Measurements from ENCODE around the gene CNTN1. TPM values are rescaled to one million over a fixed set of nuclear protein-coding genes. Genes with fewer than 3 reads are reported as not detected.

CNTN1 gene
- total and polyA plus RNA-seq, 2 of the 8 experiments (the other 6 are each of a cell fraction or from before 2014, with no cell fraction given), result 7.2 to 21.8 TPM

DNA sequence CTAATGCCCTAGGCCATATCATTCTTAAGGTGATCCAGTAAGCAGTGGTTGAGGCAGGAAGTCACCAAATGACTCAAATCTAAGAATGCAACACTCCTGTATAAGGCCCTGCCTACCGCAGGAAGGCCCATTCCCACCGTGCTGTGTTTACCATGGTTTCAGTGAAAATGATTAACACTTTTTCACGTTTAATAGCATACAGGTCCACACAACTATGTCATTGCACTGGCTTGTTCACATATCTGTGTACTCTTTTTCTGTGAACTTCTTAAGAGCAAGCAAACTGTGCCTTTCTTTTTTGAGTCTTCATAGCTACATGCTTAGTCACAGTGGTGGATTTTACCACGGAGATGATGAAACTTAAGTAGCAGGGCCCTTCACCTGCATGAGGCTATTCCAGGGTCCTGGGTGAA, 214.9 kb downstream of the CNTN1 start:
- Histone ChIP-seq H3K4ac (replicated peaks; ENCODE audit: insufficient read length, low read depth, low read length) (no peak overlapping the region), H4K91ac (replicated peaks; ENCODE audit: insufficient read length, low read length) (no peak overlapping the region), H2BK120ac (replicated peaks; ENCODE audit: low read depth, low read length) (no peak overlapping the region), H3K23ac (ENCODE audit: insufficient read length) (no peak overlapping the region), H4K5ac (ENCODE audit: insufficient read length, low read depth, low read length) (no peak overlapping the region), H4K8ac (ENCODE audit: extremely low read depth, insufficient read depth, low read length) (no peak overlapping the region), H3K79me2 (ENCODE audit: control insufficient read depth in 1 of 2, insufficient read depth in 2 of 2, low read length in 2 of 2) (no peaks in the 10 kb centered on the region), H3K14ac (ENCODE audit: insufficient read length) (no peak overlapping the region), H2AFZ (ENCODE audit: low read length) (no peak overlapping the region), H3K9me3 (ENCODE audit: insufficient read depth in 2 of 2, low read depth in 1 of 2, low read length in 1 of 2) (no peaks in the 10 kb centered on the region), H3K23me2 (ENCODE audit: low read depth, low read length) (no peaks in the 10 kb centered on the region), H3K4me2 (ENCODE audit: insufficient read depth in 1 of 2, low read depth in 2 of 2, low read length in 2 of 2) (no peak overlapping the region), H3K27me3 (replicated peaks in 1 of 4; ENCODE audit: control insufficient read depth in 3 of 4, extremely low read depth in 1 of 4, insufficient read depth in 3 of 4, low read length in 3 of 4) (no peaks in the 10 kb centered on the region), H3K9ac (replicated peaks in 1 of 4; ENCODE audit: extremely low read depth in 1 of 4, low read depth in 3 of 4, low read length in 3 of 4) (no peak overlapping the region), H4K20me1 (replicated peaks in 1 of 2; ENCODE audit: control insufficient read depth in 1 of 2, insufficient read depth in 2 of 2, low read length in 2 of 2) (no peaks in the 10 kb centered on the region), H3K36me3 (ENCODE audit: control insufficient read depth in 2 of 4, insufficient read depth in 4 of 4, low read length in 3 of 4) (no peaks in the 10 kb centered on the region), H3K4me3 (ENCODE audit: extremely low read depth in 1 of 4, insufficient read depth in 2 of 4, low read depth in 3 of 4, low read length in 4 of 4) (no peak overlapping the region), H3K4me1 (replicated peaks in 1 of 4; ENCODE audit: control insufficient read depth in 3 of 4, insufficient read depth in 4 of 4, low read length in 3 of 4) (peaks cover 0 to 2% (median 0%) of the 10 kb centered on the region in 4 experiments; a peak in 1 of 7 replicates), H3K56ac (replicated peaks; ENCODE audit: insufficient read length, low read depth, low read length) (no peak overlapping the region), H2BK5ac (ENCODE audit: low read depth, low read length) (no peak overlapping the region), H2AK5ac (ENCODE audit: low read depth, low read length) (no peak overlapping the region), H3K27ac (ENCODE audit: low read depth, low read length) (no peak overlapping the region), H2BK20ac (ENCODE audit: low read length) (no peak overlapping the region), H2BK12ac (ENCODE audit: low read depth, low read length) (no peak overlapping the region), H3K79me1 (ENCODE audit: low read depth, low read length) (no peaks in the 10 kb centered on the region), H3K18ac (ENCODE audit: extremely low read depth, low read length) (no peak overlapping the region), H2BK15ac (ENCODE audit: low read length) (no peak overlapping the region)
- ChIA-PET CTCF (ENCODE audit: partially characterized antibody) (no interaction called here), POLR2A (ENCODE audit: partially characterized antibody) (no interaction called here)
- no peak for DNase-seq (ENCODE audit: low read depth in 1 of 2, low spot score in 2 of 2)
- WGBS, 2 experiments (ENCODE audit: extremely low coverage in 1 of 2, insufficient coverage in 1 of 2, insufficient read length in 1 of 2, insufficient replicate concordance in 2 of 2, low coverage in 1 of 2, low lambda C conversion rate in 2 of 2, missing lambda C conversion rate in 1 of 2), result 84% methylated on average over 4 of the region's 4 CpGs; no CpG with 5 or more reads in 1 of the 2 experiments
- no peak for FAIRE-seq
- TF ChIP-seq TAF1 (IDR thresholded peaks at IDR 0.05; ENCODE audit: low read depth, low read length), result no peak
- no peak for TF ChIP-seq HDAC6 (IDR thresholded peaks at IDR 0.05; ENCODE audit: low read depth, low read length)
- TF ChIP-seq, protein P1, sequence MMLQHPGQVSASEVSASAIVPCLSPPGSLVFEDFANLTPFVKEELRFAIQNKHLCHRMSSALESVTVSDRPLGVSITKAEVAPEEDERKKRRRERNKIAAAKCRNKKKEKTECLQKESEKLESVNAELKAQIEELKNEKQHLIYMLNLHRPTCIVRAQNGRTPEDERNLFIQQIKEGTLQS (IDR thresholded peaks at IDR 0.05; ENCODE audit: insufficient read depth, low read depth, low read length), result no peak
- no peak for TF ChIP-seq E2F6 (IDR thresholded peaks at IDR 0.05)
- no peak for TF ChIP-seq POLR2A (IDR thresholded peaks at IDR 0.05; ENCODE audit: control extremely low read depth in 1 of 2, low read depth in 2 of 2, low read length in 2 of 2)
- no peak for TF ChIP-seq CBX8 (IDR thresholded peaks at IDR 0.05; ENCODE audit: borderline replicate concordance, low read depth, low read length)
- TF ChIP-seq BRCA1 (IDR thresholded peaks at IDR 0.05; ENCODE audit: low read depth, low read length), result no peak

Data from H1 (cell line).